ENCODE measurements around the gene NR2C2. TPM values are rescaled to one million over a fixed set of nuclear protein-coding genes. Genes with fewer than 3 reads are reported as not detected.

NR2C2 gene
- total and polyA plus RNA-seq, 4 donors = 3.3 to 21.8 (median 14.5) TPM

- Histone ChIP-seq H3K4me1 (ENCODE audit: control insufficient read depth in 4 of 4, insufficient read depth in 4 of 4, low read length in 3 of 4) (no peaks in the 10 kb centered on the region), H3K4me3 (ENCODE audit: low read depth in 1 of 3, low read length in 3 of 3) (no peak overlapping the region), H3K27ac (ENCODE audit: low read depth in 1 of 2, low read length in 2 of 2) (no peak overlapping the region), H3K9ac (ENCODE audit: low read depth in 1 of 2, low read length in 2 of 2) (no peak overlapping the region), H3K9me3 (ENCODE audit: control insufficient read depth in 4 of 4, low read length in 3 of 4) (no peaks in the 10 kb centered on the region), H3K27me3 (ENCODE audit: control insufficient read depth in 4 of 4, insufficient read depth in 4 of 4, low read length in 3 of 4) (no peaks in the 10 kb centered on the region), H3K36me3 (ENCODE audit: control insufficient read depth in 4 of 4, insufficient read depth in 3 of 4, low read depth in 1 of 4, low read length in 3 of 4) (peaks cover 3 to 35% (median 32%) of the 10 kb centered on the region in 4 donors)
- TF ChIP-seq JUND (IDR thresholded peaks at IDR 0.05) (no peak), NR2F2 (IDR thresholded peaks at IDR 0.05) (no peak), ATF3 (IDR thresholded peaks at IDR 0.05) (no peak), YY1 (IDR thresholded peaks at IDR 0.05) (no peak), SP1 (IDR thresholded peaks at IDR 0.05) (no peak), FOXA1 (IDR thresholded peaks at IDR 0.05) (no peak), MAX (IDR thresholded peaks at IDR 0.05) (no peak), GABPA (IDR thresholded peaks at IDR 0.05 in 1 of 2, conservative IDR thresholded peaks at IDR 0.05 in 1 of 2) (no peak), ZBTB33 (IDR thresholded peaks at IDR 0.05) (no peak), REST (IDR thresholded peaks at IDR 0.05) (no peak), HNF4G (IDR thresholded peaks at IDR 0.05) (no peak), RAD21 (IDR thresholded peaks at IDR 0.05) (no peak), HNF4A (conservative IDR thresholded peaks at IDR 0.05) (no peak)
- 100% methylated on average over 1 of the region's 1 CpG for WGBS
- no peak for DNase-seq (ENCODE audit: low spot score)
Observed at GRCh38 chr3:15089201-15089600, 141.8 kb downstream of the NR2C2 start.

GRCh38 chr3:15091575-15091974, 144.2 kb downstream of the NR2C2 start:
- no peaks in the 10 kb centered on the region for H3K4me1 ChIP-seq (ENCODE audit: control insufficient read depth in 4 of 4, insufficient read depth in 4 of 4, low read length in 3 of 4)
- H3K9me3 ChIP-seq (ENCODE audit: control insufficient read depth in 4 of 4, low read length in 3 of 4) = no peaks in the 10 kb centered on the region
- no peak overlapping the region for H3K9ac ChIP-seq (ENCODE audit: low read depth in 1 of 2, low read length in 2 of 2)
- H3K27me3 ChIP-seq (ENCODE audit: control insufficient read depth in 4 of 4, insufficient read depth in 4 of 4, low read length in 3 of 4) = no peaks in the 10 kb centered on the region
- 84% methylated on average over 5 of the region's 5 CpGs for WGBS
- DNase-seq (ENCODE audit: low spot score) = no peak
- H3K4me3 ChIP-seq (ENCODE audit: low read depth in 1 of 3, low read length in 3 of 3) = no peak overlapping the region
- H3K36me3 ChIP-seq (ENCODE audit: control insufficient read depth in 4 of 4, insufficient read depth in 3 of 4, low read depth in 1 of 4, low read length in 3 of 4) = peaks cover 0 to 38% (median 36%) of the 10 kb centered on the region in 4 donors
- H3K27ac ChIP-seq (ENCODE audit: low read depth in 1 of 2, low read length in 2 of 2) = no peak overlapping the region
- no peak for TF ChIP-seq ATF3 (IDR thresholded peaks at IDR 0.05)
- TF ChIP-seq EGR1 (IDR thresholded peaks at IDR 0.05; ENCODE audit: low read depth in 2 of 2) = no peak
- TF ChIP-seq SP1 (IDR thresholded peaks at IDR 0.05) = no peak
- no peak for TF ChIP-seq NR2F2 (IDR thresholded peaks at IDR 0.05)
- TF ChIP-seq ZBTB33 (IDR thresholded peaks at IDR 0.05) = no peak
- TF ChIP-seq TAF1 (conservative IDR thresholded peaks at IDR 0.05) = no peak
- TF ChIP-seq RXRA (IDR thresholded peaks at IDR 0.05) = no peak
- TF ChIP-seq JUND (IDR thresholded peaks at IDR 0.05) = no peak
- no peak for TF ChIP-seq HNF4A (conservative IDR thresholded peaks at IDR 0.05)
- TF ChIP-seq CTCF (IDR thresholded peaks at IDR 0.05; ENCODE audit: low read depth, low read length, missing input control) = no peak
- TF ChIP-seq FOXA1 (IDR thresholded peaks at IDR 0.05) = no peak
- TF ChIP-seq HNF4G (IDR thresholded peaks at IDR 0.05) = no peak
- no peak for TF ChIP-seq REST (IDR thresholded peaks at IDR 0.05)
- TF ChIP-seq FOXA2 (IDR thresholded peaks at IDR 0.05) = no peak
- no peak for TF ChIP-seq GABPA (IDR thresholded peaks at IDR 0.05 in 1 of 2, conservative IDR thresholded peaks at IDR 0.05 in 1 of 2)
- TF ChIP-seq YY1 (IDR thresholded peaks at IDR 0.05) = no peak
